Psoas muscle (tissue), 8 donors: Measurements from ENCODE around the gene PTTG1IP. TPM values are rescaled to one million over a fixed set of nuclear protein-coding genes. Genes with fewer than 3 reads are reported as not detected.

Experiments used
- ATAC-seq, 4 donors: fragments of 200-7000 bp; cut with Tn5 transposase; one replicate each; pipeline ENCODE4 v1.9.1; 2020; ENCODE audit warnings: moderate library complexity in 3 of 4, mild to moderate bottlenecking in 2 of 4
- DNase-seq, 2 donors: peaks; one replicate each; pipeline ENCODE4 v3.0.0-alpha.2; 2020
- H3K27ac ChIP-seq: fragments of 200-600 bp; one replicate; pipeline ENCODE4 v1.8.0; 2022
- H3K27me3 ChIP-seq, 3 donors: fragments of 200-600 bp in 1 of 3; one replicate each; pipeline versions ENCODE4 v1.6.1 to v1.8.0; 2013 to 2022; ENCODE audit warnings: low read length in 2 of 3, mild to moderate bottlenecking in 2 of 3, moderate library complexity in 1 of 3; ENCODE audit not compliant: insufficient read depth in 3 of 3
- H3K36me3 ChIP-seq, 2 donors: fragments of 200-600 bp in 1 of 2; one replicate each; pipeline versions ENCODE4 v1.6.1 to v1.8.0; 2013 to 2022; ENCODE audit warnings: low read depth in 1 of 2, mild to moderate bottlenecking in 1 of 2, moderate library complexity in 1 of 2; ENCODE audit not compliant: insufficient read depth in 1 of 2
- H3K4me1 ChIP-seq: fragments of 200-600 bp; one replicate; pipeline ENCODE4 v1.8.0; 2022
- H3K4me3 ChIP-seq: fragments of 200-600 bp; one replicate; pipeline ENCODE4 v1.8.0; 2022; ENCODE audit warnings: mild to moderate bottlenecking
- H3K9me3 ChIP-seq: fragments of 200-600 bp; one replicate; pipeline ENCODE4 v1.8.0; 2022
- WGBS, 3 donors: extraction: QIAGEN DNeasy Blood & Tissue Kit; methylation state at CpG; one replicate each; pipeline versions ENCODE4 v1.1.6 to v1.1.7; 2013; 5-methylcytosine and 5-hydroxymethylcytosine counted together
- intact Hi-C, 2 donors: fragments of 100-400 bp; cut with DNase I; formaldehyde crosslinking; loops; one replicate each; pipeline versions ENCODE4 v1.11.0 to v1.14.2; 2022
- polyA plus RNA-seq, 3 donors: library from polyadenylated mRNA; stranded (reverse); fragments of 200-250 nt; gene quantifications; one replicate each; pipeline ENCODE4 v1.2.3, GENCODE V29; 2013
- total RNA-seq, 4 donors: library from RNA; stranded (reverse); fragmentation: NEBNext Ultra II Directional in 2 of 4; extraction: Animal tissue kit (Norgen Biotek cat#: 25700) in 2 of 4; gene quantifications; one replicate each; pipeline versions ENCODE4 v1.2.1 to v1.2.4, GENCODE V29; 2021 to 2023
- TF ChIP-seq, protein P1 (sequence below): fragments of 200-600 bp; IDR thresholded peaks from one replicate; pipeline ENCODE4 v1.8.0; 2022; ENCODE audit warnings: antibody characterized with exemption
- donor health status: healthy with polysubstance abuse.
- donor health status: DM: no; HTN: no; CAD: no; lungs with moderate emphysema.
- donor health status: Bipolar disorder and iron deficiency.
- donor health status: healthy.
- donor health status: DM: yes; HTN: yes; CAD: no.
- donor health status: DM: no; HTN: no; CAD: no.
- donor health status: DM: no; HTN: no; CAD: no.
- donor health status: DM: yes; HTN: yes; CAD: no.

The PTTG1IP gene
- total and polyA plus RNA-seq, 7 donors = 49.6 to 108 (median 68.3) TPM

DNA sequence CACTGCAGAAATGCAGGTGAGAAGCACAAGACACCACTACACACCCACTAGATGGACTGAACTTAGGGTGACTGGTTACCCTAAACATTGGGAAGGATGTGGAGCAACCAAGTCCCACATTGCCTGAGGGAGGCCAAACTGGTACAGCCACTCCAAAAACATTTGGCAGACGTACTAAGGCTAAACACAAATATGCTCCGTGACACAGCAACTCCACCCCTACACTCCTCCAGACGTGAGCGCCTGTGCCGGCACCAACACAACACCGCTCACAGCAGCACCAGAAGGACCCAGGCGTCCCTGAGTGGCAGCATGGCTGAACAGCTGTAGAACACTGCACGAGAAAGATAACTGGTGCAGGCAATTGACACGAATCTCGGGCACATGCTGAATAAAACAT is 14.7 kb downstream of the PTTG1IP start:
- peaks cover 43% of the 10 kb centered on the region for H3K4me1 ChIP-seq
- intact Hi-C loops = no loop called here
- H3K9me3 ChIP-seq = no peaks in the 10 kb centered on the region
- TF ChIP-seq, protein P1, sequence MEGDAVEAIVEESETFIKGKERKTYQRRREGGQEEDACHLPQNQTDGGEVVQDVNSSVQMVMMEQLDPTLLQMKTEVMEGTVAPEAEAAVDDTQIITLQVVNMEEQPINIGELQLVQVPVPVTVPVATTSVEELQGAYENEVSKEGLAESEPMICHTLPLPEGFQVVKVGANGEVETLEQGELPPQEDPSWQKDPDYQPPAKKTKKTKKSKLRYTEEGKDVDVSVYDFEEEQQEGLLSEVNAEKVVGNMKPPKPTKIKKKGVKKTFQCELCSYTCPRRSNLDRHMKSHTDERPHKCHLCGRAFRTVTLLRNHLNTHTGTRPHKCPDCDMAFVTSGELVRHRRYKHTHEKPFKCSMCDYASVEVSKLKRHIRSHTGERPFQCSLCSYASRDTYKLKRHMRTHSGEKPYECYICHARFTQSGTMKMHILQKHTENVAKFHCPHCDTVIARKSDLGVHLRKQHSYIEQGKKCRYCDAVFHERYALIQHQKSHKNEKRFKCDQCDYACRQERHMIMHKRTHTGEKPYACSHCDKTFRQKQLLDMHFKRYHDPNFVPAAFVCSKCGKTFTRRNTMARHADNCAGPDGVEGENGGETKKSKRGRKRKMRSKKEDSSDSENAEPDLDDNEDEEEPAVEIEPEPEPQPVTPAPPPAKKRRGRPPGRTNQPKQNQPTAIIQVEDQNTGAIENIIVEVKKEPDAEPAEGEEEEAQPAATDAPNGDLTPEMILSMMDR = no peak
- H3K27ac ChIP-seq = peak overlapping the region; percentile 50
- H3K27me3 ChIP-seq = no peaks in the 10 kb centered on the region
- DNase-seq = no peak
- H3K36me3 ChIP-seq = peaks cover 3 to 83% of the 10 kb centered on the region in 2 donors
- no peak overlapping the region for H3K4me3 ChIP-seq
- WGBS, 3 donors = 57 to 65% (median 61%) methylated on average over 10 of the region's 10 CpGs
- no peak for ATAC-seq

DNA sequence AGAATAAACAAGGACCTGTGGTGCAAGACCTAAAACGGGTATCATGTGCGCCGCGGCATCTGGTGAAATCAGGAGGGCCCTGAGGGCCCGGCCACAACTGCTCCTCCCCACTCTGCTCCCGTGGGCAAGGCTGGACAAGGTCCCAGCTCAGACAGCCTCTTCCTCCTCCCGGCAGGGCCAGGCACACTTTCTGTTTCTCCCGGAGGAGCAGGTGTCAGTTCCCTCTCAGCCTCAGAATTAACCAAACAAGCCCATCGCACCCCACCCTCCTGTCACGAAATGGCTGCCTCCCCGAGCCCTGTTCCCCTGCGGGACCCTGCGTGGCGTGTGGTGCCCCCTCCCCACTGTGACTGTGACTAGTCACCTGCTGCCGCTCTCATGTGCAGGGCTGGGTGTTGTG is 15.2 kb downstream of the PTTG1IP start:
- H3K4me3 ChIP-seq = no peak overlapping the region
- TF ChIP-seq, protein P1 = no peak
- H3K4me1 ChIP-seq = peaks cover 45% of the 10 kb centered on the region
- H3K27me3 ChIP-seq = no peaks in the 10 kb centered on the region
- no peaks in the 10 kb centered on the region for H3K9me3 ChIP-seq
- intact Hi-C loops = no loop called here
- DNase-seq (peak in 1 of 2 donors; percentile 48), ATAC-seq (peak in 1 of 4 donors; percentile 23)
- WGBS, 3 donors = 63 to 81% (median 71%) methylated on average over 15 of the region's 15 CpGs
- peaks cover 3 to 83% of the 10 kb centered on the region in 2 donors for H3K36me3 ChIP-seq
- H3K27ac ChIP-seq = peak overlapping the region; percentile 50

DNA sequence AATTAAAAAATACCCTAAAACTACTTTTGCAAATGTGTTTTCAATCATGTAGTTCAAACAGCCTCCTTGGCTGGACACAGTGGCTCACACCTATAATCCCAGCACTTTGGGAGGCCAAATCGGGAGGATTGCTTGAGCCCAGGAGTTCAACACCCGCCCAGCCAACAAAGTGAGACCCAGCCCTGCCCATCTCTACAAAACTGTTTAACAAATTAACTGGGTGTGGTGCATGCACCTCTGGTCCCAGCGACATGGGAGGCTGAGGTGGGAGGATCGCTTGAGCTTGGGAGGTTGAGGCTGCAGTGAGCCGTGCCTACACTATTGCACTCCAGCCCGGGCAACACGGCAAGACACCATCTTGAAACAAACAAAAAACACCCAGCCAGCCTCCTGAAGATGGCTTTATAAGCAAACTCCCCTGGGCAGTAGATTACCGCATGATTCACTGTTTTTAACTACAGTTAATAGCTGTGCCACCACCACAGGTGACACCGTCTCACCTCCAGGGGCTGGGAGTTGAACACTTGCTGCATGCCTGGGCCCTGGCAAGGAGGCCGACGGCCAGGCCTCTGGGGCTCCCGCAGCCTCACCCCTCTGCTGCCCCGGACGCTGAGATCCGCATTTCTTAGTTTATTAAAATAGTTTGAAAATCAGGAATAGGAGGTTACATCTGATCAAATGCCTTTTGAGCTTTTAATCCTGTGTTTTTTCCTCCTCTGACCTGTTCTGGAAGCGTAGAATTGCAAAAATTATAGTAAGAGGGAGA is 16.2 kb downstream of the PTTG1IP start:
- intact Hi-C loops = no loop called here
- Histone ChIP-seq H3K4me3 (no peak overlapping the region), H3K36me3 (peaks cover 3 to 79% of the 10 kb centered on the region in 2 donors), H3K4me1 (peaks cover 45% of the 10 kb centered on the region), H3K9me3 (no peaks in the 10 kb centered on the region), H3K27me3 (no peaks in the 10 kb centered on the region), H3K27ac (peak overlapping the region; percentile 64)
- WGBS, 3 donors = 88 to 94% (median 89%) methylated on average over 16 of the region's 16 CpGs
- TF ChIP-seq, protein P1 = no peak
- ATAC-seq = no peak
- no peak for DNase-seq

GRCh38 chr21:44856131-44856530 is 17.4 kb downstream of the PTTG1IP start:
- H3K4me1 ChIP-seq = peaks cover 45% of the 10 kb centered on the region
- peaks cover 3 to 80% of the 10 kb centered on the region in 2 donors for H3K36me3 ChIP-seq
- intact Hi-C loops = no loop called here

More at GRCh38 chr21:44856131-44856530, 17.4 kb downstream of the PTTG1IP start:
- Histone ChIP-seq H3K27ac (peak overlapping the region; percentile 64), H3K27me3 (no peaks in the 10 kb centered on the region), H3K4me3 (no peak overlapping the region), H3K9me3 (no peaks in the 10 kb centered on the region)
- 86 to 91% (median 90%) methylated on average over 17 of the region's 17 CpGs for WGBS, 3 donors
- ATAC-seq (no peak), DNase-seq (no peak)
- TF ChIP-seq, protein P1 = no peak
